NB4 (cell line): ENCODE data around the gene TSPAN15.

ENCODE experiments used
- POLR2A ChIP-seq: IDR thresholded peaks from 2 replicates; pipeline ENCODE4 v1.6.1; 2011; ENCODE audit warnings: mild to moderate bottlenecking; ENCODE audit not compliant: insufficient read length; ENCODE audit errors: extremely low read depth
- TF ChIP-seq, protein P1 (sequence below): IDR thresholded peaks from one replicate; pipeline ENCODE4 v1.5.1; 2012; ENCODE audit warnings: low read depth, low read length
- TF ChIP-seq, protein P2 (sequence below): IDR thresholded peaks from 2 replicates; pipeline ENCODE4 v1.6.1; 2011; ENCODE audit warnings: low read depth, low read length

DNA sequence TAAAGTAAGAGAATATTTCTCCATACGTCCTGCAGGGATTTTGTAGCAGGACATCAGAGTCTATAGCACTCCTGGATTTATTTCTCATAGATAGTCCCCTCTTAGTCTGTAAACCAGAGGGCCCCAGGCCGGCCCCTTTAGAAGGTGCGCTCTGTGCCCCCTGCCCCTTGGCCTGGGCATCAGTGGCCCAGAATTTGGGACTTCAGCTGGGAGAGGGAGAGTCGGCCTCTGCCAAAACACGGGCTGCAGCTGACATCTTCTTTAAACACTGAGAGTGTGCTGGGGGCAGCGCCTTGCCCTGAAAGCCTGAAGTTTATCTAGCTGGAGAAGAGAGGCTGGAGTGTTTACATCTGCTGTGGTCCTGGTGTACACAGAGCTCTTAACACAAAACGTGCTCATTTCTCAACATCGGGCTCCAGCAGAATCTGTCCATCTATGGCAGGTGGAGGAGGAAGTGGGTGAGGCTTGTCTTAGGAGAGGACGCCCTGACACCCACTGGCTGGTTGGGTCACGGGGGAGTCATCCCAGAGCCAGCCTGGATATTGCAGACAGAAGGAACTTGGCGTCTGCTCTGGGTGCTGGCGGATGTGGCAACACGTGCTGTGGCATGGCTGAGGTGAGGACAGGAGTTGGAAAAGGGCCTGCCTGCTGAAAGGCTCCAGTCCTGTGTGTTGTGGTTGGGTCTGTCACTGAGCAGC, 29.5 kb upstream of the TSPAN15 start:
- TF ChIP-seq, protein P1, sequence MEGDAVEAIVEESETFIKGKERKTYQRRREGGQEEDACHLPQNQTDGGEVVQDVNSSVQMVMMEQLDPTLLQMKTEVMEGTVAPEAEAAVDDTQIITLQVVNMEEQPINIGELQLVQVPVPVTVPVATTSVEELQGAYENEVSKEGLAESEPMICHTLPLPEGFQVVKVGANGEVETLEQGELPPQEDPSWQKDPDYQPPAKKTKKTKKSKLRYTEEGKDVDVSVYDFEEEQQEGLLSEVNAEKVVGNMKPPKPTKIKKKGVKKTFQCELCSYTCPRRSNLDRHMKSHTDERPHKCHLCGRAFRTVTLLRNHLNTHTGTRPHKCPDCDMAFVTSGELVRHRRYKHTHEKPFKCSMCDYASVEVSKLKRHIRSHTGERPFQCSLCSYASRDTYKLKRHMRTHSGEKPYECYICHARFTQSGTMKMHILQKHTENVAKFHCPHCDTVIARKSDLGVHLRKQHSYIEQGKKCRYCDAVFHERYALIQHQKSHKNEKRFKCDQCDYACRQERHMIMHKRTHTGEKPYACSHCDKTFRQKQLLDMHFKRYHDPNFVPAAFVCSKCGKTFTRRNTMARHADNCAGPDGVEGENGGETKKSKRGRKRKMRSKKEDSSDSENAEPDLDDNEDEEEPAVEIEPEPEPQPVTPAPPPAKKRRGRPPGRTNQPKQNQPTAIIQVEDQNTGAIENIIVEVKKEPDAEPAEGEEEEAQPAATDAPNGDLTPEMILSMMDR, result no peak
- no peak for TF ChIP-seq POLR2A
- TF ChIP-seq, protein P2, sequence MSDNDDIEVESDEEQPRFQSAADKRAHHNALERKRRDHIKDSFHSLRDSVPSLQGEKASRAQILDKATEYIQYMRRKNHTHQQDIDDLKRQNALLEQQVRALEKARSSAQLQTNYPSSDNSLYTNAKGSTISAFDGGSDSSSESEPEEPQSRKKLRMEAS, result peak; percentile 92
